Neural crest cell (in vitro differentiated cells): ENCODE results near the gene RAB5B. TPM values are rescaled to one million over a fixed set of nuclear protein-coding genes. Genes with fewer than 3 reads are reported as not detected.

ENCODE experiments used
- DNase-seq: peaks from one replicate; pipeline ENCODE4 v3.0.0; 2021; ENCODE audit warnings: low read depth, mixed read lengths, low spot score
- H3K27ac Mint-ChIP-seq: one replicate; pipeline ENCODE4 v1.8.0; 2021; ENCODE audit warnings: mild to moderate bottlenecking, mixed read lengths; ENCODE audit not compliant: unreplicated experiment
- H3K27me3 Mint-ChIP-seq: 2 replicates; pipeline ENCODE4 v1.8.0; 2021; ENCODE audit warnings: low read depth, mild to moderate bottlenecking, mixed read lengths
- H3K36me3 Mint-ChIP-seq: 2 replicates; pipeline ENCODE4 v1.8.0; 2021; ENCODE audit warnings: low read depth, mild to moderate bottlenecking, mixed read lengths
- H3K4me1 Mint-ChIP-seq: 2 replicates; pipeline ENCODE4 v1.8.0; 2021; ENCODE audit warnings: mixed read lengths
- H3K4me3 Mint-ChIP-seq: one replicate; pipeline ENCODE4 v1.8.0; 2021; ENCODE audit warnings: mild to moderate bottlenecking, mixed read lengths
- H3K9me3 Mint-ChIP-seq: 2 replicates; pipeline ENCODE4 v1.8.0; 2021; ENCODE audit warnings: mixed read lengths
- CTCF ChIP-seq: fragments of 200-600 bp; sonication (generic); conservative IDR thresholded peaks from 2 replicates; pipeline ENCODE4 v1.5.0; 2021; ENCODE audit warnings: antibody characterized with exemption, mild to moderate bottlenecking
- total RNA-seq: library from RNA; stranded (reverse); gene quantifications from 2 replicates; pipeline ENCODE4 v1.2.1, GENCODE V29; 2021

RAB5B gene
- total RNA-seq, 1 donor from 2014 or later, result 86.5 TPM

- no peak for DNase-seq
- TF ChIP-seq CTCF, result no peak
- Mint-ChIP-seq H3K36me3 (no peaks in the 10 kb centered on the region), H3K9me3 (no peaks in the 10 kb centered on the region), H3K4me3 (no peak overlapping the region), H3K27ac (no peak overlapping the region), H3K27me3 (no peaks in the 10 kb centered on the region), H3K4me1 (peaks cover 3% of the 10 kb centered on the region)
Measured at GRCh38 chr12:55946553-55946952, 27.3 kb upstream of the RAB5B start.

- Mint-ChIP-seq H3K36me3 (peaks cover 2% of the 10 kb centered on the region), H3K4me1 (peaks cover 3% of the 10 kb centered on the region), H3K27ac (no peak overlapping the region), H3K9me3 (no peaks in the 10 kb centered on the region), H3K27me3 (peaks cover 6% of the 10 kb centered on the region), H3K4me3 (no peak overlapping the region)
- no peak for TF ChIP-seq CTCF
- DNase-seq, result no peak
Measured at GRCh38 chr12:55955344-55955743, 18.5 kb upstream of the RAB5B start.

GRCh38 chr12:55955800-55956508 lies 17.9 kb upstream of the RAB5B start:
- TF ChIP-seq CTCF, result peak; percentile 57
- H3K36me3 Mint-ChIP-seq, result peaks cover 2% of the 10 kb centered on the region
- no peaks in the 10 kb centered on the region for H3K9me3 Mint-ChIP-seq
- peaks cover 3% of the 10 kb centered on the region for H3K4me1 Mint-ChIP-seq
- no peak overlapping the region for H3K4me3 Mint-ChIP-seq
- H3K27me3 Mint-ChIP-seq, result peaks cover 6% of the 10 kb centered on the region
- DNase-seq, result no peak
- H3K27ac Mint-ChIP-seq, result peak overlapping the region; percentile 75

GRCh38 chr12:55957106-55957859 lies 16.6 kb upstream of the RAB5B start:
- DNase-seq, result no peak
- Mint-ChIP-seq H3K9me3 (no peaks in the 10 kb centered on the region), H3K27me3 (peaks cover 6% of the 10 kb centered on the region), H3K4me3 (no peak overlapping the region), H3K27ac (no peak overlapping the region), H3K36me3 (peaks cover 2% of the 10 kb centered on the region), H3K4me1 (no peaks in the 10 kb centered on the region)
- no peak for TF ChIP-seq CTCF

GRCh38 chr12:55963760-55964159 lies 10.1 kb upstream of the RAB5B start:
- H3K9me3 Mint-ChIP-seq, result no peaks in the 10 kb centered on the region
- no peak for DNase-seq
- H3K27ac Mint-ChIP-seq, result no peak overlapping the region
- H3K27me3 Mint-ChIP-seq, result no peaks in the 10 kb centered on the region
- peaks cover 34% of the 10 kb centered on the region for H3K4me1 Mint-ChIP-seq
- peaks cover 5% of the 10 kb centered on the region for H3K36me3 Mint-ChIP-seq
- peak overlapping the region; percentile 70 for H3K4me3 Mint-ChIP-seq
- TF ChIP-seq CTCF, result no peak
